GM19452 (cell line): ENCODE results near the gene TMEM87B.

ENCODE experiments used
- ATAC-seq: cut with Tn5 transposase; IDR thresholded peaks from one replicate; pipeline ENCODE4 v1.9.1; 2021; ENCODE audit not compliant: unreplicated experiment

Gene TMEM87B

GRCh38 chr2:112163541-112163981 is 108.5 kb downstream of the TMEM87B start:
- ATAC-seq: no peak

GRCh38 chr2:112164876-112165275 is 109.8 kb downstream of the TMEM87B start:
- ATAC-seq: no peak

- ATAC-seq: no peak
These were observed 110.2 kb downstream of the TMEM87B start for GRCh38 chr2:112165296-112165695.

GRCh38 chr2:112166806-112167499 is 111.9 kb downstream of the TMEM87B start:
- ATAC-seq: no peak

- ATAC-seq: no peak
These were observed 113.5 kb downstream of the TMEM87B start for GRCh38 chr2:112168422-112169124.
